ENCODE results near the gene ZNF507.

ZNF507 gene

DNA sequence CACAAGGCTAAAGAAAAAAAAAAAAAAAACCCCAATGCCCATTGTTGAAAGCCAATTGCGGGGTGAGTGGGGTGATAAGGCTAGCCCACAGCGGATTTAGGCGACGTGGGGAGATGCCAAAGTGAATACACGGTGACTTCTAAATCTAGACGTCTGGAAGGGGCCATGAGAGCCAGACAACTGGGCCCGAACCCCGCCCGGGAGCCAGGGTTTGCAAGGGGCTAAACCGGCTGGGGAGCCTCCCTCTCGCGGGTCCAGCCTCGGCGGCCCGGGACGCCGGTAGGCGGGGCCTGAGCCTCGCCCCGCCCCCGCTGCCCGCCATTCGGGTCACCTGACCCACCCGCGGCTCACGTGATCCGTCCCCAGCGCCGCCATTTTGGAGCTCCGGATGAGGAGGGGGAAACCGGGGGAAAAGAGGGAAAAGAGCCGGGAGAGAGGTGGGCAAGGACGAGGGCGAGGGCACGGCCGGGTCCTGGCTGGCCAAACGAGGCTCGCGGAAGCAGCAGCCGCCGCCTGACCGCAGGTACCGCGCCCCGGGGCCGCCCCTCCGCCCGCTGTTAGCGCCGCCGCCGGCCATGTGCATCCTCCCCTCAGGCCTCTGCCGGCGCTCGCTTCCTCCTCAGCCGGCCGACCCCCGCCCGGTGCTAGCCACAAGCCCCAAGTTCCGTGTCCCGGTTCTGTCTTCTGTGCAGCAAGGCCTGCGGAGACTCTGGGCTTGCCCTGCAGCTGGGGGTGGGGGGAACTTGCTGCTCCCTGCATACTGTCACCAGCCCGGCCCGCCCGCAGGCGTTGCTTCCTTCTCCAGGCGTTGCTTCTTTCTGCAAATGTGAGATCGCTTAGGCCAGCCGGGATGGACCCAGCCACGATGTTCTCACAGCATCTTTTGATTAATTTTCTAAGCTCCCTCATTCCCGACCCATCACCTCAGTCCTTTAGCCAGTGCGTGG is at the start of gene ZNF507:
TSS of gene ZNF507 (plus strand) at position 350 of the 947 bp plus-strand sequence. CDS start 7,221 bp downstream, outside the sequence.
- peak; percentile 47 to 61 for DNase-seq

DNA sequence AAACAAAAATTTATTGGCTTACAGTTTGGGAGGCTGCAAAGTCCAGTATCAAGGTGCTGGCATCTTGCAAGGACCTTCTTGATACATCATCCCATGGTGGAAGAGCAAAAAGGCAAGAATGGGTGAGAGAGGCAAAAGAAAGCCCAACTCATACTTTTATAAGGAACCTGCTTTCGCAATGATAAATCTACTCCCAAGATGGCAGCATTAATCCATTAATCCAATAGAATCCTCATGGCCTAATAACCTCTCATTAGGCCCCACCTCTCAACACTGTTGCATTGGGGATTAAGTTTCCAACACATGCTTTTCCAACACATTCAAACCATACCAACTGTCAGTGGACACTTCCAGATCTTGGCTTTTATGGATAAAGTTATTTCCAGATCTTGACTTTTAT is 48.7 kb upstream of the ZNF507 start:
- no peak for DNase-seq

DNA sequence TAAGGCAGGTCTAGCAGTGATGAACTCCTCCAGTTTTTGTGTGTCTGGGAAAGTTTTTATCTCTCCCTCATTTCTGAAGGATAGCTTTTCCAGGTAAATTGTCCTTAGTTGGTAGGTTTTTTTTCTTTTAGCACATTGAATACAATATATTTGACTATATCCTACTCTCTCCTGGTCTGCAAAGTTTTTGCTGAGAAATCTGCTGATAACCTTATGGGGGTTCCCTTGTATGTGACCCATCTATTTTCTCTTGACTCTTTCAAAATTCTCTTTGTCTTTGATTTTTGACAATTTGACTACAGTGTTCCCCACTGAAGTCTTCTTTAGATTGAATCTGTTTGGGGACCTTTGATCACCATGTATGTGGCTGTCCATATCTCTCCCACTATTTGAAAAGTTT is 42.6 kb upstream of the ZNF507 start:
- no peak for DNase-seq

DNA sequence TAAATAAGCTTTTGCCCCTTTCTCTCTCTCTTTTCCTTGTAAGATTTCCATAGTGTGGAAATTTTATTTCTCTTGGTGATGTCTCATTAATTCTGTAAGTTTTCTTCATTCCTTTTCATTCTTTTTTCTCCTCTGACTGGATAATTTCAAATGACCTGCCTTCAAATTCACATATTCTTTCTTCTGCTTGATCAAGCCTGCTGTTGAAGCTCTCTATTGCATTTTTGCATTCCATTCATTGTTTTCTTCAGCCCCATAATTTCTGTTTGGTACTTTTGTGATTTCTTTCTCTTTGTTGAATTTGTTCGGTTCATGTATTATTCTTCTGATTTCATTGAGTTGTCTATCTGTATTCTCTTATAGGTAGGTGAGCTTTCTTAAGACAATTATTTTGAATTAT is 42.2 kb upstream of the ZNF507 start:
- no peak for DNase-seq

DNA sequence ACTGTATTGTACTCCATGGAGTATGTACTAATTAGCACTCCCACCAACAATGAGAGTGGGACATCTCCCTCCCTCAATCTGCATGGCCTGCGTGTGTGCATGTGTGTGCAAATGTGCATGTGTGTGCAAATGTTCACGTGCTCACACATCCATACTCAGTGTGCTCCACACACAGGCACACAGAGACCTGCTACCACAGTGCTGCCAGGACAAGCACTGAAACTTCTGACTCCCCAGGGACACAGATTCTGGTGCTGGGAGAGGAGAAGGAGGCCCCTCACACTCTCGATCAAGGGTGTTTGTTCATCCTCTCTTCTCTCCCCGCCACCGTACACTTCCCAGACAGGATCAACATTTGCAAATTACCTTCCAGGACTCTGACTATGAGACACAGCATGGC is 37.8 kb upstream of the ZNF507 start:
- no peak for DNase-seq

DNA sequence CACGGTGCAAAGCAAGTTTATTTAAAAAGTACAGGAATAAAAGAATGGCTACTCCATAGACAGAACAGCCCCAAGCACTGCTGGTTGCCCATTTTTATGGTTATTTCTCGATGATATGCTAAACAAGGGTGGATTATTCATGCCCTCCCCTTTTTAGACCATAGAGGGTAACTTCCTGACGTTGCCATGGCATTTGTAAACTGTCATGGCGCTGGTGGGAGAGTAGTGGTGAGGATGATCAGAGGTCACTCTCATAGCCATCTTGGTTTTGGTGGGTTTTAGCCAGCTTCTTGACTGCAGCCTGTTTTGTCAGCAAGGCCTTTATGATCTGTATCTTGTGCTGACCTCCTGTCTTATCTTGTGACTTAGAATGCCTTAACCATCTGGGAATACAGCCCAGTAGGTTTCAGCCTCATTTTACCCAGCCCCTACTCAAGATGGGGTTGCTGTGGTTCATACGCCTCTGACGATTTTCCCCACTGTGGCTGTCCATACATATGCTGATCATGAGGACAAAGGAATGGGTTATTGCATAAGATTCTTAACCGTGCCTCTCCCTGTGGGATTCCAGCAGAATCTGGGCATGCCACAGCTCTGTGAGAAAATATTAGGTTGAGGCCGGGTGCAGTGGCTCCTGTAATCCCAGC is 36.9 kb upstream of the ZNF507 start:
- DNase-seq: no peak

- DNase-seq: no peak
Observed at GRCh38 chr19:32309711-32310390, 35.6 kb upstream of the ZNF507 start.

GRCh38 chr19:32311371-32311770 is 34.0 kb upstream of the ZNF507 start:
- DNase-seq: no peak

GRCh38 chr19:32313569-32314265 is 31.7 kb upstream of the ZNF507 start:
- DNase-seq: no peak

- no peak for DNase-seq
Observed at GRCh38 chr19:32316034-32316433, 29.4 kb upstream of the ZNF507 start.

DNA sequence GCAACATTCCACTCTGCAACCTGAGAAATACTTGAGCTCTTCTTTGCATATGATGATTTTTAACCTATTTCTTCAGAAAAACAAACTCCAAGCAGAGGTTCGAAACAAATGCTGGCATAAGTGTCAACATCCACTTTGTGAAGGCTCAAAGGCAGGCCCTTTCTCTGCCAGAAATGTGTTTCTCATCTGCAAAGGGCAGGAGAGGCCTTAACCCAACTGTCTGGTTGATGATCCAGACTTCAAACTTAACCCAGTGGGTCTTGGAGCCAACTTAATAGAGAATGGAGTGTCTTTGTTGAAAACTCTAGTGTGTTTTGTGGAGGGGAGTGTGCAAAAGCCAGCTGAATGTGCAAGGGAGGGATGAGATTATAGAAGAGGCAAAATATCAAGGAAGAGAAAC is 28.3 kb upstream of the ZNF507 start:
- no peak for DNase-seq

DNA sequence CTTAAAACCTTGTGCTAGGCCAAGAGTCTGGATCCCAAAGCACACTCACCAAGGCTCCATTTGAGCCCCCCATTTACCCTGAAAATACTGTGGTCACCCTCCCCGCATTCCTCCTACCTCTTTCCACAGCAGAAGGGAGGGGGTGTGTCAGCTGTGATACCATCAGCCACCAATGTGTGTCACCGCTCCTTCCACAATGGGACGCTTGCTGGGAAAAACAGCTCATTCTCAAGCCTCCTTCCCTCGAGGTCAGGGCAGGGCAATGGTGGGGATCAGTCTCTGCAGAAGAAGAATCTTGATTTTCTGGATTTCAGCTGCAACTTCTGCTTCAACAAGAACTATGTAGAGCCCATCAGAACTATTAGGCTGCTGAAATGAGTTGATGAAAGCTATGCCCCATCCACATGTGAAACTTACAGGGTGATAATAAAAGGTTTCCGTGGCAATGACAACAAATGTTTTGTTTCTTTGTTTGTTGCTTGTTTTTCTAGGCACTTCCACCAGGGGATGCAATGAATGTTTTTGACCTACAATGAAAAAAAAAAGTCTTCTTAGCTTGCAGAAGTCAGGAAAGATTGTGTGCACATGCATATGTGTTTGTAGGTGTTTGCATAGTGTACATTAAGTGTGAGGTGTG is 26.4 kb upstream of the ZNF507 start:
- peak in 1 of 2 experiments; percentile 48 for DNase-seq

- DNase-seq: no peak
Observed at GRCh38 chr19:32322541-32322940, 22.9 kb upstream of the ZNF507 start.

- DNase-seq: no peak
Observed at GRCh38 chr19:32324631-32325285, 20.7 kb upstream of the ZNF507 start.

GRCh38 chr19:32330213-32330857 is 15.1 kb upstream of the ZNF507 start:
- DNase-seq: no peak

DNA sequence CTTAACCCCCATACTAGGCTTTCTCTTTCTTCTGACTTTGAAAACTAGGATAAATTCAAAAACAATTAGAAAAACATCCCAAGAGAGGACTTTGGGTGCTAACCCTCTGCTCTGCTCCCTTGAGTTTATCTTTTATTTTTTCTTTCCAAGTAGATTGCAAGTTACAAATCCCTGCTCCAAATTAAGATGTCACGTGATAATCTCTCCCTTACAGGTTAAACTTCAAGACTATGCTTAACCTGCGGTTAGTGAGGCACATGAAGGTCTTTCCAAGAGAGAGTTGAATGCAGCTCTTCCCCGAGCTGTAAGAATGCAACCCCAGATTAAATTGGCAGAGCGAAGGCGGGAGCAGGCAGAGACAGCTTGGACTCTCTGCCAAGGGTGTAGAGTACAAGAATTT is 12.2 kb upstream of the ZNF507 start:
- no peak for DNase-seq

- peak in 1 of 2 experiments; percentile 15 for DNase-seq
Observed at GRCh38 chr19:32336259-32337083, 8.9 kb upstream of the ZNF507 start.

GRCh38 chr19:32337084-32337808 is 8.2 kb upstream of the ZNF507 start:
- DNase-seq: no peak

DNA sequence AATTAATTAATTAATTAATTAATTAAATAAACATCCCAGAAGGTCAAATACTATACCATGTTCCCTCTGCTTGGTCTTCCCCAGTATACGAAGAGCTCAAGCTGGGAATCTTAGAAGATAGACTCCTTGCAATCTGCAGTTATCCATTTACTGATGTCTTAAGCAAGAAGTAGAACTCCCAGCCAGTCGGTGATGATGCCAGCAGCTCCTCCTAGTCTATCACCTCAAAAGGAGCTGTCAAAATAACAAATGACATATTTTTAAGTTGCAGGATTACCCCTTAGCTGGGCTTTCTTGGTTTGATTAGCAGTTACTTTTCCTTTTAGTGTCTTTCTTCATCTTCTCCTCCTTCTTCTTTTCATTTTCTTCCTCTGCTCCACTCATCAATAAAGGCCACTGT is 6.0 kb upstream of the ZNF507 start:
- DNase-seq: no peak
